A673 (cell line): ENCODE results near the gene ATF6. TPM values are rescaled to one million over a fixed set of nuclear protein-coding genes. Genes with fewer than 3 reads are reported as not detected.
A peak's percentile ranks its signal among the peaks of the same experiment; 100 is the strongest.

Experiments used
- BruUV-seq: library from RNA; stranded (reverse); fragments of 400-500 nt; replicated peaks from 2 replicates; lab custom pipeline; 2021; lab: Mats Ljungman, UMichigan
- CTCF ChIA-PET: fragments of 300-600 bp; sonication (Branson Sonifier 250); formaldehyde crosslinking; loops from one replicate; lab custom pipeline; 2022; ENCODE audit warnings: antibody characterized with exemption; lab: Charles Lee
- POLR2A ChIA-PET: fragments of 300-600 bp; sonication (Branson Sonifier 250); formaldehyde crosslinking; loops from one replicate; lab custom pipeline; 2022; ENCODE audit warnings: antibody characterized with exemption; ENCODE audit not compliant: low non-redundant PET; lab: Charles Lee
- DNase-seq: peaks from one replicate; pipeline ENCODE4 v3.0.0-alpha.2; 2015; ENCODE audit warnings: low spot score
- H3K27ac ChIP-seq: fragments of 200-600 bp; sonication (generic); 2 replicates; pipeline ENCODE4 v1.5.1; 2016; ENCODE audit warnings: mixed run types, low read depth, mild to moderate bottlenecking, mixed read lengths, antibody characterized with exemption, low read length; ENCODE audit not compliant: poor library complexity, severe bottlenecking
- H3K27me3 ChIP-seq: fragments of 200-600 bp; sonication (generic); replicated peaks from 2 replicates; pipeline ENCODE4 v1.6.1; 2017; ENCODE audit warnings: mixed run types, low read depth, mild to moderate bottlenecking, mixed read lengths, antibody characterized with exemption, low read length; ENCODE audit not compliant: insufficient read depth, poor library complexity
- H3K36me3 ChIP-seq: fragments of 200-600 bp; sonication (generic); 2 replicates; pipeline ENCODE4 v1.6.1; 2016; ENCODE audit warnings: mixed run types, mild to moderate bottlenecking, mixed read lengths, antibody characterized with exemption, low read length; ENCODE audit not compliant: insufficient read depth, poor library complexity, severe bottlenecking
- H3K4me1 ChIP-seq: fragments of 200-600 bp; sonication (generic); 2 replicates; pipeline ENCODE4 v1.6.1; 2017; ENCODE audit warnings: mixed run types, mild to moderate bottlenecking, mixed read lengths, antibody characterized with exemption, low read length; ENCODE audit not compliant: insufficient read depth, poor library complexity, severe bottlenecking
- H3K4me3 ChIP-seq: fragments of 200-600 bp; sonication (generic); 2 replicates; pipeline ENCODE4 v1.5.1; 2016; ENCODE audit warnings: low read depth, mixed run types, mild to moderate bottlenecking, mixed read lengths, low read length; ENCODE audit not compliant: poor library complexity, severe bottlenecking
- H3K9me3 ChIP-seq: fragments of 200-600 bp; sonication (generic); 2 replicates; pipeline ENCODE4 v1.6.1; 2016; ENCODE audit warnings: mixed run types, low read depth, mild to moderate bottlenecking, mixed read lengths, antibody characterized with exemption, low read length; ENCODE audit not compliant: poor library complexity, severe bottlenecking
- CTCF ChIP-seq: fragments of 300-800, 200-600 bp; sonication (generic); conservative IDR thresholded peaks from 2 replicates; pipeline ENCODE4 v1.5.1; 2017; ENCODE audit warnings: low read depth, mild to moderate bottlenecking, antibody characterized with exemption, low read length, moderate library complexity, mixed read lengths
- EZH2 ChIP-seq: fragments of 200-600 bp; sonication (generic); IDR thresholded peaks from 2 replicates; pipeline ENCODE4 v1.6.1; 2017; ENCODE audit warnings: borderline replicate concordance, low read depth, mild to moderate bottlenecking, mixed read lengths, antibody characterized with exemption, low read length; ENCODE audit not compliant: poor library complexity, severe bottlenecking
- intact Hi-C: fragments of 100-400 bp; cut with micrococcal nuclease; formaldehyde crosslinking; loops from one replicate; pipeline ENCODE4 v1.10.0; 2022; ENCODE audit not compliant: unreplicated experiment
- total RNA-seq: library from RNA; stranded (reverse); gene quantifications from 2 replicates; pipeline ENCODE4 v1.2.3, GENCODE V29; 2021

The ATF6 gene
- total RNA-seq, 1 experiment from 2014 or later: 21.8 TPM

- no peak for DNase-seq
- Histone ChIP-seq H3K4me1 (no peaks in the 10 kb centered on the region), H3K9me3 (no peaks in the 10 kb centered on the region), H3K27me3 (no peaks in the 10 kb centered on the region), H3K27ac (no peak overlapping the region), H3K36me3 (no peaks in the 10 kb centered on the region), H3K4me3 (no peak overlapping the region)
- ChIA-PET POLR2A (no interaction called here), CTCF (no interaction called here)
- BruUV-seq: no TSS peak
- no peak for TF ChIP-seq CTCF
- intact Hi-C loops: no loop called here
Measured at GRCh38 chr1:161872506-161872905, 106.4 kb downstream of the ATF6 start.

GRCh38 chr1:161879261-161879660, 113.1 kb downstream of the ATF6 start:
- Histone ChIP-seq H3K36me3 (no peaks in the 10 kb centered on the region), H3K27me3 (no peaks in the 10 kb centered on the region), H3K4me1 (peaks cover 10% of the 10 kb centered on the region), H3K27ac (no peak overlapping the region), H3K9me3 (no peaks in the 10 kb centered on the region), H3K4me3 (no peak overlapping the region)
- ChIA-PET POLR2A (no interaction called here), CTCF (no interaction called here)
- no peak for TF ChIP-seq CTCF
- no peak for TF ChIP-seq EZH2
- DNase-seq: no peak
- BruUV-seq: no TSS peak
- intact Hi-C loops: no loop called here

GRCh38 chr1:161884475-161884874, 118.4 kb downstream of the ATF6 start:
- peak overlapping the region; percentile 13 for H3K4me3 ChIP-seq
- TF ChIP-seq EZH2 (no peak), CTCF (no peak)
- no peaks in the 10 kb centered on the region for H3K9me3 ChIP-seq
- ChIA-PET CTCF (interaction anchor here (1.6 kb wide), 1 partner anchor 92 kb away, joined by 3 read pairs; no protein-coding TSS in a partner anchor), POLR2A (no interaction called here)
- no TSS peak for BruUV-seq
- no peaks in the 10 kb centered on the region for H3K27me3 ChIP-seq
- intact Hi-C loops: no loop called here
- H3K4me1 ChIP-seq: peaks cover 53% of the 10 kb centered on the region
- no peak for DNase-seq
- no peaks in the 10 kb centered on the region for H3K36me3 ChIP-seq
- peak overlapping the region; percentile 6 for H3K27ac ChIP-seq
